CD4-positive, alpha-beta T cell treated with Interleukin-15 for 1 hour (primary cell): Measurements from ENCODE around the gene ARHGAP18.

Experiments used
- DNase-seq: peaks from one replicate; pipeline ENCODE4 v3.0.0-alpha.2; 2020

The ARHGAP18 gene

DNA sequence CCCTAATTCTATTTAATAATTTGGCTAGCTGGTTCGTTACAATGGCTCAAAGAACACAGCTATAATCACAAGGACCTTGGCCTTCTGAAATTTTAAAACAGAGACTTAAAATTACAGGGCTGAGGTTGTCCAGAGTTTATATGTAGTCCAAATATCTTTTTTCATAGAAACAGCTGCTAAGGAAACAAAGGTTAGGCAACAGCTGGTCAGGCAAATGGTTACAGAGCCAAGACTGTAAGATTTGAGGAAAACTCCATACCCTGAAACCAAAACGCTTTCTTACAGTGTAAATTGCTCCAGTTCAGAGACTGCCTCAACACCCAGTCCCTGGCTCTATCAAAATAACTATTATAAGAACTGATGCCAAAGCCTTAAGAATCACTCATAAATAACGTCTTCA, 9.7 kb upstream of the ARHGAP18 start:
- DNase-seq = no peak

GRCh38 chr6:129717277-129717676, 7.3 kb upstream of the ARHGAP18 start:
- no peak for DNase-seq

DNA sequence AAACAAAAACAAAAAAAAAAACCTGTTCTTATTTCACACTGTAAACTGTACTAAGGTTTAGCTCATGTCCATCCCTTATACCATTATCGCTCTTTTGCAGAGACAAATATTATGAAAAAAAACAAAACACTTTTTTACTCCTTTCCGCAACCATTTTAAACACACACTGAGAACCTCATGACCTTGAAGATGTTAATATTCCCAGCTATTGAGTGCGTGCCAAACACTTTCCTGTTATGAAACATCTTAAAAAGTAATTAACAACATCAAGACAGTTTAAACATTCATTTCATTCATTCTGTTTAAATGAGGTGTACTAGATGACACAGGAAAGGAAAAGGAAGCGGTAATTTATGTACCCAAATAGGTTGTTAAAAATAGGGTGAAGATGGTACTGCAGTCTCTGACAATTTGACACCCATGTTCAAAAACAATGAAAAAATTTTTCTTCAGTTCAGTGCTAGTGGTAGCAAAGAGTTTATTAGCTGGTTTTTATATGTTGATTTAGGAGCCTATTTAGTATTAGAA, 3.9 kb upstream of the ARHGAP18 start:
- DNase-seq = no peak

DNA sequence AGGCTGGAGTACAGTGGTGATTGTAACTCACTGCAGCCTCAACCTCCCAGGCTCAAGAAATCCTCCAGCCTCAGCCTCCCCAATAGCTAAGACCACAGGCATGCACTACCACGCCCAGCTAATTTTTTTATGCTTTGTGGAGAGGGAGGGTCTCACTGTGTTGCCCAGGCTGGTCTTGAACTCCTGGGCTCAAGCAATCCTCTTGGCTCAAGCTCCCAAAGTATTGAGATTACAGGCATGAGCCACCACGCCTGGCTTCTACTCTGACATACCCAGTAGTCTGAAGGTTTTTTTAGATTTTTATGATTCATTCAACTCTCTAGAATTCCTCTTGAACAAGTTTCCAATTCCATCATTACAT, 1.3 kb upstream of the ARHGAP18 start:
- no peak for DNase-seq

DNA sequence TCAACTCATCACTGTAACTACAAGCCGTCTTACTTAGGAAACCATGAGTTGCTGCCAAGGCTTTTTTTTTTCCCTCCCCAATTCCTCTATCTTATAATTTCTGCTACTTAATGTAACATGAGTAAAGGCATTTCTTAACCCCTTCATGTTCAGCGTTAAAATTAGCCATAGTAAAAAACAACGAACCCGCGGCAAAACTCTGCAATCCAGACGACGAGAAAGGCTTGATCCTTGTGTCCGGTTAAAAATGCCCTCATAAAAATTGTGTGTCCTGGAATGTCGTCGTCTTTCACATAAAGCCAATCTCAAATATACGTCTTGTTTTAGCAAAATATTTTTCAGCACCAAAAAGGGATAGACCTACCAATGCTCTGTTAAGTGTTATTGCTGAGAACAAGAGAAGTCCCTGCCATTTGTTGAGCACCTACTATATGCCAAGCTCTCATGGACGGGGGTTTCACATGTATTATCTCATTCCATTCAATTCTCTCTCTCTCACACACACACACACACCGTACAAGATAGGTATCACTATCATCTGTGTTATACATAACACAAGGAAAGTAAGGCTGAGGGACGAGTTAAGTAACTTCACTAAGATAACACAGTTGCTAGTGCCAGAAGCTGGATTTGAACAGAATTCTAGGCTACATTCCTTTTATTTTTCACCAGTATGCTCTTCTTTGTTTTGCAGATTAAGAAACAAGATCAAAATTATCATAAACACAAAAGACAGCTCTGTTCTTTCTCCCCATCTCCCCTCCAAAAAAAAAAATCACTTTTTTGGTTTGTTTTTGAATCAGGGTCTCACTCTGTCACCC, 683 bp upstream of the ARHGAP18 start:
- no peak for DNase-seq

DNA sequence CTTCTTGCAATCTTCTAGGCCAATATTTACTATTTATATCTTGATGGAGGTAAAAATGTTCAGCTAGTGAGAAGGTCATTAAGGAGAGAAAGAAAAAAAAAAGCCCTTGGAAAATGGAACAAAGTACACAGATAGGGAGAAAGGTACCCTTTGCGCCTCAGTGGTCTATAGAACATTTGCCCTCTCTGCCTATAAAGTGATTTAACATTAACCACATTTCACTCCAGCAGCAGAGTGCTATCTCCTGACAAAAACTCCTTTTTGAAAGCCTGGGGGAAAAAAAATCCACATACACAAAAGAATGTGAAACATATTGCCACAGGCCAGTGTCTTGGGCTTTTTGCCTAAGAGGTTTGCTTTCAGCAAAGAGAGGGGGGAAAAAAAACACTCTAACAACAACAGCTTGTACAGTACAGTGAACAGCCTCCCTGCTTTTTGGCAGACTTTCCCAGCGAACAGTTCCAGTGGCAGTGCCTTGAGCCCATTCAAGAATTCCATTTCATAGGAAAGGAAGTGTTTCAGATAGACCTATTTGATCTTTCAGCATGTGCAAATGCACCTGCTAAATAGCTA, 695 bp downstream of the ARHGAP18 start:
- no peak for DNase-seq

GRCh38 chr6:129708496-129709195, 1.3 kb downstream of the ARHGAP18 start:
- no peak for DNase-seq

- DNase-seq = no peak
Measured at GRCh38 chr6:129707882-129708495, 2.0 kb downstream of the ARHGAP18 start.

GRCh38 chr6:129707028-129707427, 2.9 kb downstream of the ARHGAP18 start:
- no peak for DNase-seq

GRCh38 chr6:129705212-129705611, 4.8 kb downstream of the ARHGAP18 start:
- no peak for DNase-seq

- DNase-seq = no peak
Measured at GRCh38 chr6:129704708-129705107, 5.3 kb downstream of the ARHGAP18 start.

- DNase-seq = no peak
Measured at GRCh38 chr6:129701721-129702455, 8.1 kb downstream of the ARHGAP18 start.

GRCh38 chr6:129700666-129701065, 9.3 kb downstream of the ARHGAP18 start:
- DNase-seq = no peak

- DNase-seq = no peak
Measured at GRCh38 chr6:129699659-129700058, 10.3 kb downstream of the ARHGAP18 start.

DNA sequence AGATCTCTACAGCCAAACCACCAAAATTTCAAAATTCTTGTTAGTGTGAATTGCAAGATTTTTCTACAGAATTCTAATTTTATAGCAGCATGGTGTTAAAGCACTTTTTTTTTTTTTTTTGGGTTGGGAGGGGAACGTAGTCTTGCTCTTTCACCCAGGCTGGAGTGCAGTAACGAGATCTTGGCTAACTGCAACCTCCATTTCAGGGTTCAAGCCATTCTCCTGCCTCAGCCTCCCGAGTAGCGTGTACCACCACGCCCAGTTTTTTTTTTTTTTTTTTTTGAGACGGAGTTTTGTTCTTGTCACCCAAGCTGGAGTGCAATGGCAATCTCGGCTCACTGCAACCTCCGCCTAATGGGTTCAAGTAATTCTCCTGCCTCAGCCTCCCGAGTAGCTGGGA, 11.5 kb downstream of the ARHGAP18 start:
- no peak for DNase-seq

DNA sequence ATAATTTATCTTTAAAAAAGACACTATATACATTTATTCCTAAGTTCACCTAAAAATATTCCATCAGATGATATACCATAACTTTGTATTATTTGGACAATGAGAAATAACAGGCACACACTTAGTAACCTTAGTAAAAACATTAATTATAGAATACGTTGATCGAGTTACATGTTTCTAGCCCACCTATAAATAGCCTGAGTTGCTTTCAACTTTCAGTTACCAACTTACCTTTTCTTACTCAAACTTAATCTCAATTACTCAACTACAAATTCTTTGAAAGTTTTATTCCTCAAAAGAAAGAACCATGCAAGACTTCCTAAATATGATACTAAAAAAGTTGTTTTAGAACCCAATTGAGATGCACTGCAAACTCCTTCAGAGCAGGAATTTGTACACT, 12.2 kb downstream of the ARHGAP18 start:
- no peak for DNase-seq

- DNase-seq = no peak
Measured at GRCh38 chr6:129696843-129697242, 13.1 kb downstream of the ARHGAP18 start.

DNA sequence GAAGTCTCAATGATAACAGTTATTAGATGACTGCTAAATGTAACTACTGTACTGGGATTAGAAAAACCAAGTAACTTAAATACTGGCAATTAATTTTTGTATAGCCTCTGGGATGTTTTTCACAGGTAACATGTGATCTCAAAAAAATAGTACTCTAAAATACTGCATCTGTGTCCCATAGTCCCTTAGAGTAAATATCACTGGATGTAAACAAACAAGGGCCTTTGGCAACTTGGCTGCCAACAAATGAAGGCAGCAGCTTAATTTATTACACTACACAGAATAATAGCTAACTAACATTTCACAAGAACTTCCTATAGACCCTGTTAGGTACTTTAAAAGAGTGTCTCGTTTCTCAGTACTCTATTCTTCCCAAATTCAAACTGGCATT, 14.0 kb downstream of the ARHGAP18 start:
- no peak for DNase-seq

- DNase-seq = no peak
Measured at GRCh38 chr6:129695373-129696027, 14.5 kb downstream of the ARHGAP18 start.

GRCh38 chr6:129694036-129694435, 15.9 kb downstream of the ARHGAP18 start:
- DNase-seq = no peak

GRCh38 chr6:129692467-129692866, 17.5 kb downstream of the ARHGAP18 start:
- no peak for DNase-seq

DNA sequence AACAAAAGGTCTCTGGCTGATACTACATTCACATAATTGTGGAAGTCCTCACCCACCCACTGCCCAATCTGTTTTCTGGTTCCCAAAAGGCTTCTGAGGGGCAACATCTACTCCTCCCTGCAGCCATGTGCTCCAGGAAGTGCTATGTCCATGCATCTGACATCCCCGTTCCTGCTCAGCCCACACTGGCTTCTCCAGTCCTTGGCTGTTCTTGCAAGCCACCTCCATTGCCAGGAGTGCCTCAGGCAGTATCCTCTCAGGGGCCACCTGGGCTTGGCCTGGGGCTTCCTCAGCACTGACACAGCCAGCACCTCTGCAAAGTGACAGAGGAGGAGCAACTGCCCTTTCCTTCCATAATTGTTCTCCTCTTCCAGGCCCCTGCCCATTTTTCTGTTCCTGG, 18.3 kb downstream of the ARHGAP18 start:
- DNase-seq = no peak
